Cerebellar cortex (tissue), 1 donor: Measurements from ENCODE around the gene ZNF253.
"Not testable (repeated sequence)": the region's sequence is repeated elsewhere in the genome, so short reads cannot be mapped to it uniquely, and the experiment has no call there.

ENCODE experiments used
- DNase-seq: peaks from one replicate; pipeline ENCODE4 v3.0.0-alpha.2; 2015; ENCODE audit warnings: low spot score

Gene ZNF253

DNA sequence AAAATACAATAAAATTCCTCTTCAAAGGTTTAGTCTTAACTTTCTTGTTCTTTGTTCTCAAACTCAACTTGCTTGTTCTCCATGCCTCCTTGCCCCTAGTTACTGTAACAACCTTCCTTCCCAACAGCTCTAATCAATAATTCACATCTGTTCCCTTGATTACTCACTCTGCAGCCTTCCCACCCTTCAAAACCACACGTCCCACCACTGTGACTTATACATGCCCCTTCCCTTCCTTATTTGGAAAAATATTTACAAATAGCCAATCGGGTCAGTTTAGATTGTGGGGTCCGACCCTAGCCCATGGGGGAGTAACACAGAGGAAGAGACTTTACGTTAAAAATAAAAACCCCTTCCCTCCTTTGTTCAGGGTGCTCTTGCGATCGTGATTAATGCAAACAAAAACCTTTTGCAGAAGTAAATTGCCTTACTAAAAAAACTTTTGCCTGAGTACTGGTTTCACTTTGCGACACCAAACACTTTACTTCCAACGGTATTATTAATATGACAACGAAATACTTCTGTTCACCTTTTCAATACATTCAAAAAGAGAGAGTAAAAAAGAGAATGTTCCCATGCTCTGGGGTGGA is 34.6 kb downstream of the ZNF253 start:
- no peak for DNase-seq

DNA sequence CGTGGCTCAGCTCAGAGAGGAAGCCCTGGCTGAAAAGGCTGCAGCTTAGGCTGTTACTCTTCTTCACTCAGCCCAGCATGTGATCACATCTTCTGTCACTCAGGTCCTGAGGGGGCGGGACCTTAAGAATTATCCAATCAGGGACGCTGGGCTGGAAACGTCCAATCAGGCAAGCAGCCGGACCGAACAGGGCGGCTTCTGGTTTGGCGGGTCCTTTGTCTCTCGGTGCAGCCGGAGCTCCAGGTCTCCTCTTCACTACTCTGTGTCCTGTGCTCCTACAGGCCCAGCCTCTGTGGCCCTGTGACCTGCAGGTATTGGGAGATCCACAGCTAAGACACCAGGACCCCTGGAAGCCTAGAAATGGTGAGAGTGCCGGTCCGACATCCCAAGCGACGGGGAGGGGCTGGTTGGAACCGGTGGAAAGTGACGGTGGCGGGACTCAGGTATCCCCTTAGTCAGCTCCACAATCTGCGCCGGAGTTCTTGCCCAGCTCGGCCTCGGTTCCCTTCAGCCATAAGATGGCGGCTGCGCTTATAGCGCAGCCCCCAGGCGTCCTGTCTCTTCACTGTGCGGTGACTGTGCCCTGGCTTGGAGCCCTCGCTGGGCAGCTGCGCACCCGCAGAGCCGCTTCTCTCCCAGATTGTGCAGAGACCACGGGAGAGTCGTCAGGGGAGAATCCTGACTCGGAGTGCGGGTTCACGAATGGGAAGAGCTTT is 35.2 kb downstream of the ZNF253 start, which contains the start of gene ZNF93:
Gene ZNF93, plus strand, starts transcription at position 218 of the 716 bp plus-strand sequence. Its CDS starts 143 bp downstream, at position 361.
- DNase-seq = peak; percentile 97

DNA sequence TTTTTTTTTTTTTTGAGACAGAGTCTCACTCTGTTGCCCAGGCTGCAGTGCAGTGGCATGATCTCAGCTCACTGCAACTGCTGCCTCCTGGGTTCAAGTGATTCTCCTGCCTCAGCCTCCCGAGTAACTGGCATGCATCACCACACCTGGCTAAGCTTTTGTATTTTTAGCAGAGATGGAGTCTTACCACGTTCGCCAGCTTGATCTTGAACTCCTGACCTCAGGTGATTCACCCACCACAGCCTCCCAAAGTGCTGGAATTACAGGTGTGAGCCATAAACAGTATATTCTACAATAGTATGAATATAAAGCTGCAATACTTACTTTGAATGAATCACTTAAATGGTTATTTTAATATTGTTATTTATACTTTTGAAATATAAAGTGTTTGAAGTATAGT is 41.9 kb downstream of the ZNF253 start:
- not testable (repeated sequence) for DNase-seq

DNA sequence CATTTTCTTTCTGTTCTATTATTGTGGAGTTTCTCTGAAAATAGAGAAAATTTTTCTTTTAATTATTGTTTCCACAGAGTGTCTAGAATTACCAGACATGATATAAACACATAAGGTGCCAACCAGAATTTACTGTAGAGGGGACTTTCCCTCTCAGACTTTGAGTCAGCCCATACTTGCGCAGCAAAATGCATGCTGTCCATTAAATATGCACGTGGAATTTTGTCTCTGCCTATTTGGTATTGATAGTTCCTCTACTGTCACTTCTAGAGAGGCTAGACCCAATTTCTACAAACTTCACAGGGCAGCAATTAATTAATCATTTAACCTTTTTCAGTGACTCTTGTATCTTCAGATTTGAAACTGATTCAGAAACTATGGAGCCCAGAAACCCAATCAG is 44.0 kb downstream of the ZNF253 start:
- DNase-seq = no peak

DNA sequence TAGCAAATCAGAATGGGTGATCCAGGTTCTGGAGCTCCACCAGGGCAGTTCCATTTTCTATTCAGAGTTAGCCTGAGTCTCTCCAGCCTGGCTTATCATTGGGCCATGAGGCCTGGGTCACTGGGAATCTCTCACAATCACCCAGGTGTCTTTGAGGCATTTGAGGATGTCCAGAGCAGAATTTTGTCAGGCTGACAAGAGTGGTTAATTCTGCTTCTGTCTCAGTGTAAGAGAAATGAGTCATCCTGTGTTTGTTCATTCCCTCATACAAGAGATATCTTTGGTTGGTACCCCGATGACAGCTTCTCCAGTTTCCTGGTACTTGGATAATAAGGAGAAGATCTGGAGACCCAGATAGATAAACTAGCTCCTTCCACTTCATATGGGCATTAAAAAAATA is 45.5 kb downstream of the ZNF253 start:
- DNase-seq = no peak

DNA sequence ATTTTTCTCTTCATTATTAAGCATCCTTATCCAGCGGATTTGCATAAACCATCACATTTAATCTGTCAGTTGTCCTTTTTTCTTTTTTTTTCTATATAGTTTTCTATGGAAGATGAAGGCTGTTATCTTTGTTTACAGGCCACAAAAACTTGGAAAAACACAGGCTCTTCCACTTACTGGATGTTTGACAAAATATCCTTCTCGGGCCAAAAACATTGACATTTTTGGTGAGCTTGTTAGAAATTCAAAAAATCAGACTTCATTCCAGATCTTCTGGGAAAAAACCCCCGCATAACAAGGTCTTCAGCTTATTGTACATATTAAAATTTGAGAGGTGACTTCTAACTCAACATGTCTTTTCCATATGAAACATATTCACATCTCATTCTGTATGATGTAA is 48.9 kb downstream of the ZNF253 start:
- DNase-seq = no peak

DNA sequence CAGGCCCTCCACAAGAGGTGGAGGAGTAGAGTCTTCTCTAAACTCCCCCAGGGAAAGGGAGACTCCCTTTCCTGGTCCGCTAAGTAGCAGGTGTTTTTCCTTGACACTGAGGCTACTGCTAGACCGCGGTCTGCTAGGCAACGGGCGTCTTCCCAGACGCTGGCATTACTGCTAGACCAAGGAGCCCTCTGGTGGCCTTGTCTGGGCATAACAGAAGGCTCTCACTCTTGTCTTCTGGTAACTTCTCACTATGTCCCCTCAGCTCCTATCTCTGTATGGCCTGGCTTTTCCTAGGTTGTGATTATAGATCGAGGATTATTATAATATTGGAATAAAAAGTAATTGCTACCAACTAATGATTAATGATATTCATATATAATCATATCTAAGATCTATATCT is 64.7 kb downstream of the ZNF253 start:
- DNase-seq = peak; percentile 71

DNA sequence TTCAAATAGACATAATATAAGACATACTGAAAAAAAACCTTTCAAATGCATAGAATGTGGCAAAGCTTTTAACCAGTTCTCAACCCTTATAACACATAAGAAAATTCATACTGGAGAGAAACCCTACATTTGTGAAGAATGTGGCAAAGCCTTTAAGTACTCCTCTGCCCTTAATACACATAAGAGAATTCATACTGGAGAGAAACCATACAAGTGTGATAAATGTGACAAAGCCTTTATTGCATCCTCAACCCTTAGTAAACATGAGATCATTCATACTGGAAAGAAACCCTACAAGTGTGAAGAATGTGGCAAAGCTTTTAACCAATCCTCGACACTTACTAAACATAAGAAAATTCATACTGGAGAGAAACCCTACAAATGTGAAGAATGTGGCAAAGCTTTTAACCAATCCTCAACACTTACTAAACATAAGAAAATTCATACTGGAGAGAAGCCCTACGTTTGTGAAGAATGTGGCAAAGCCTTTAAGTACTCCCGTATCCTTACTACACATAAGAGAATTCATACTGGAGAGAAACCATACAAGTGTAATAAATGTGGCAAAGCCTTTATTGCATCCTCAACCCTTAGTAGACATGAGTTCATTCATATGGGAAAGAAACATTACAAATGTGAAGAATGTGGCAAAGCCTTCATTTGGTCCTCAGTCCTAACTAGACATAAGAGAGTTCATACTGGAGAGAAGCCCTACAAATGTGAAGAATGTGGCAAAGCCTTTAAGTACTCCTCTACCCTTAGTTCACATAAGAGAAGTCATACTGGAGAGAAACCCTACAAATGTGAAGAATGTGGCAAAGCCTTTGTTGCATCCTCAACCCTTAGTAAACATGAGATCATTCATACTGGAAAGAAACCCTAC is 68.0 kb downstream of the ZNF253 start:
- DNase-seq = not testable (repeated sequence)

DNA sequence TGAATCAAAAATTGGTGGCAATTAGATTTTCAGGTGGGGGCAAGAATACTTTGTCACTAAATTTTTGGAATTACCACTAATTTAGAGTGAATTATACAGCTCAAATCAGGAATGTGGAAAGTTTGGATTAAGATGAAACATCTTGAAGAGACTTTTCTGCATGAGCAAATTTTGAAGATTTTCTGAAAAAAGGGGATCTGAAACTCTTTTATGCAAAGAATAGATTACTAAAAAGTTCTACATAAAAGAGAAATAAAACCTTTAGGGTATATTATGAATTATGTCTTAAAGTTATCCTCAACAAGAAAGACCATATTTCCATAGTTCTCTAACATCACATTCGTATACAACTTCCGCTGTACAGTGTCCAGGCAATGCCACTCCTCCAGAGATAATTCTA is 71.7 kb downstream of the ZNF253 start:
- DNase-seq = no peak

DNA sequence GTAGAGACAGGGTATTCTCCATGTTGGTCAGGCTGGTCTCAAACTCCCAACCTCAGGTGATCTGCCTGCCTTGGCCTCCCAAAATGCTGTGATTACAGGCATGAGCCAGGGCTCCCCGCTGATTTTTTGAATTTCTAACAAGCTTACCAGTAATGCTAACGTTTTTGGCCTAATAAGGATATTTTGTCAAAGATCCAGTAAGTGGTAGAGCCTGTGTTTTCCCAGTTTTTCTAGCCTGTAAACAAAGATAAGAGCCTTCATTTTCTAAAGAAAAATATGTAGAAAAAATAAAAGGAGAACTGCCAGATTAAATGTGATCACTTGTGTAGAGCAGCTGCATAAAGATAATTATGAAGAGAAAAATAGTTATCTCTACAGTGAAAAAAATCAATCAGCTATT is 72.8 kb downstream of the ZNF253 start:
- no peak for DNase-seq

DNA sequence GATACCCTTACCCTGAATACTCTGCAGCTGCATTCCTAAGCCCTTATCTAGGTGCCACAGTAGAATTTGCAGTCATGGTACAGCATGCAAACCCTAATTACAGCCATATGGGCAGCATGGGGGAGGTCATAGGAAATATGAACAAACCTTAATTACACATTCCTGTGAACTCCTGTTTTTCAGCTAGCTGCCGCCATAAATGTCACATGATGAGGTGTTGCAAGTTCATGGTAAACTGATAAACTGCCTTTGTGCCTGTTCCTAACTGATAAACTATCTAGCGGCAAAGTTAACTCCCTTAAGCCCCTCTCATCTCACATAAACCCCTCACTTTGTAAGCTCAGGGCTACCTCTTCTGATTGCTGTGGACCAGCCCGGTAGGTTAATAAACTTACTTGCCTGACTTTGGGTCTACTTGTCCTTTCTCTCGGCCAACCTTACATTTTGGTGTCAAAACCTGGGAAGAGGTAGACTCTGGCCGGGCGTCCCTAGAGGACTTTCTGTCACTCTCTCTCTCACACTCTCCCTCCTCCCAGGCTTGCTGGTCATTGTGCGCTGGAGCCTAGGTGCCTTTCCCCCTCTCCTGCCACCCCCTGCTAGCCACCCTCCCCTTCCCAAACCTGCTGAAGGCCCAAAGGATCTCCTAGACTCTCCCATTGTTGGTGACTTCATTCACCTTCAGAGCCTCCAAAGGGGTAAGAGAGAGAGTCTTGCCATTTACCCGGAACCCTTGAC is 78.3 kb downstream of the ZNF253 start:
- DNase-seq = no peak
